GM12878 (cell line): Measurements from ENCODE around the gene C1orf210.

Experiments used
- CBX5 ChIP-seq: sonication (generic); IDR thresholded peaks from 2 replicates; pipeline ENCODE4 v1.6.1; 2016; ENCODE audit warnings: low read depth, moderate library complexity, mild to moderate bottlenecking, inconsistent platforms
- CEBPB ChIP-seq, 2 experiments: fragments of 150-350 bp in 1 of 2; IDR thresholded peaks; 2 replicates each; pipeline ENCODE4 v1.6.1; 2012 to 2014; ENCODE audit warnings: low read depth in 2 of 2, low read length in 2 of 2, borderline replicate concordance in 1 of 2, inconsistent platforms in 1 of 2
- EZH2 ChIP-seq: IDR thresholded peaks from 2 replicates; pipeline ENCODE4 v1.6.1; 2012; ENCODE audit warnings: low read depth, mild to moderate bottlenecking, control low read depth, inconsistent platforms, low read length, borderline replicate concordance; ENCODE audit not compliant: control insufficient read depth

- TF ChIP-seq CEBPB (IDR thresholded peaks at IDR 0.05; ENCODE audit: borderline replicate concordance in 1 of 2, low read depth in 2 of 2, low read length in 2 of 2) (no peak), CBX5 (no peak), EZH2 (no peak)
Observed at GRCh38 chr1:43294761-43295160, 9.4 kb upstream of the C1orf210 start.
